ENCODE results near the gene CKS2.
"Not testable (repeated sequence)": the region's sequence is repeated elsewhere in the genome, so short reads cannot be mapped to it uniquely, and the experiment has no call there.

Gene CKS2

DNA sequence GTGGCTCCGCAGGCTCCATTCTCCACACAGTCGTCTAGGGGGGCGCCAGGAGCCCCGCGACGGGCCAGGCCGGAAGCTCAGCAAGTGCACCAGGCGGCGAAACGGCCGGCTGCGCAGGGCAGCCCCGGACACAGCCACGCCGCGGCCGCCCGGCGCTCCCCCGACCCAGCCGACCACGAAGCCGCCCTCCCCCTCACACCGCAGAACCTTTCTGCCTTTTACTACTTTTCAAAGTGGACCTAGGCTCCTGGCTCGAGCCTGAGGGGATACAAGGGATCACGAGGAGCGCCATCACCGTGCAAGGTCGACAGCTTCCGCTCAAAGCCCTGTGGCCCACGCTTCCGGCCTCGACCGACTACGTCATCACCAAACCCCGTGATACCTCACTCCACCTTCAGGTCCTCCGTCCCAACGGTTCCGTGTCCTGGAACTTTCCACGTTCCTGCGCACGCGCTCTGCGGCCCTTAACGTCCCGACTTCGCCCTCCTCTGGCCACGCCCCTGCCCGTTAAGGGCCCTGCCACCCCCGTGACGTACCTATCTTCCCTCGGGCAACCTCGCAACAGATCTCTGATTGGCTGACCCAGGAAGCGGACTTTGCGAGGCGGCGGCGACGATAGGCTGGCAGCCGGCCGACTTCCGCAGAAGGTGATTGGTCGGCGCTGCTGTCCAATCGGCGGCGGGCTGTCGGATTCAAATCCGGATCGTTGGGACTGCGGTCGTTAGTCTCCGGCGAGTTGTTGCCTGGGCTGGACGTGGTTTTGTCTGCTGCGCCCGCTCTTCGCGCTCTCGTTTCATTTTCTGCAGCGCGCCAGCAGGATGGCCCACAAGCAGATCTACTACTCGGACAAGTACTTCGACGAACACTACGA, at the start of gene CKS2:
Gene CKS2 (plus strand): TSS at position 721 of the 871 bp plus-strand sequence. CDS start 98 bp downstream, at position 819.
- H3K4me1 Mint-ChIP-seq, result peaks cover 30% of the 10 kb centered on the region
- peak within 1 kb of the TSS; percentile 97 for H3K27ac Mint-ChIP-seq
- H3K9me3 Mint-ChIP-seq, result no peaks in the 10 kb centered on the region
- H3K36me3 Mint-ChIP-seq, result peaks cover 3% of the 10 kb centered on the region
- H3K27me3 Mint-ChIP-seq, result no peaks in the 10 kb centered on the region
- H3K4me3 Mint-ChIP-seq, result peak within 1 kb of the TSS; percentile 90

- Mint-ChIP-seq H3K36me3 (peaks cover 17% of the 10 kb centered on the region), H3K4me3 (no peak overlapping the region), H3K27ac (no peak overlapping the region)
Measured at GRCh38 chr9:89273528-89274279, 37.3 kb upstream of the CKS2 start.

GRCh38 chr9:89274838-89275237, 36.2 kb upstream of the CKS2 start:
- H3K27ac Mint-ChIP-seq, result no peak overlapping the region
- H3K9me3 Mint-ChIP-seq, result peaks cover 20% of the 10 kb centered on the region
- no peak overlapping the region for H3K4me3 Mint-ChIP-seq
- H3K4me1 Mint-ChIP-seq, result peaks cover 20% of the 10 kb centered on the region
- H3K36me3 Mint-ChIP-seq, result peaks cover 17% of the 10 kb centered on the region
- H3K27me3 Mint-ChIP-seq, result peaks cover 6% of the 10 kb centered on the region

More at GRCh38 chr9:89273528-89274279, 37.3 kb upstream of the CKS2 start:
- peaks cover 6% of the 10 kb centered on the region for H3K27me3 Mint-ChIP-seq
- H3K4me1 Mint-ChIP-seq, result peaks cover 15% of the 10 kb centered on the region
- peaks cover 20% of the 10 kb centered on the region for H3K9me3 Mint-ChIP-seq

GRCh38 chr9:89276040-89276439, 35.0 kb upstream of the CKS2 start:
- Mint-ChIP-seq H3K27ac (peak overlapping the region; percentile 53), H3K9me3 (peaks cover 20% of the 10 kb centered on the region), H3K36me3 (peaks cover 15% of the 10 kb centered on the region), H3K4me1 (peaks cover 20% of the 10 kb centered on the region)
- not testable (repeated sequence) for H3K27me3 Mint-ChIP-seq, H3K4me3 Mint-ChIP-seq

- H3K36me3 Mint-ChIP-seq, result peaks cover 11% of the 10 kb centered on the region
- no peak overlapping the region for H3K4me3 Mint-ChIP-seq
- H3K27me3 Mint-ChIP-seq, result peaks cover 2% of the 10 kb centered on the region
- H3K9me3 Mint-ChIP-seq, result peaks cover 14% of the 10 kb centered on the region
- H3K27ac Mint-ChIP-seq, result no peak overlapping the region
- peaks cover 20% of the 10 kb centered on the region for H3K4me1 Mint-ChIP-seq
Measured at GRCh38 chr9:89277043-89277442, 34.0 kb upstream of the CKS2 start.

DNA sequence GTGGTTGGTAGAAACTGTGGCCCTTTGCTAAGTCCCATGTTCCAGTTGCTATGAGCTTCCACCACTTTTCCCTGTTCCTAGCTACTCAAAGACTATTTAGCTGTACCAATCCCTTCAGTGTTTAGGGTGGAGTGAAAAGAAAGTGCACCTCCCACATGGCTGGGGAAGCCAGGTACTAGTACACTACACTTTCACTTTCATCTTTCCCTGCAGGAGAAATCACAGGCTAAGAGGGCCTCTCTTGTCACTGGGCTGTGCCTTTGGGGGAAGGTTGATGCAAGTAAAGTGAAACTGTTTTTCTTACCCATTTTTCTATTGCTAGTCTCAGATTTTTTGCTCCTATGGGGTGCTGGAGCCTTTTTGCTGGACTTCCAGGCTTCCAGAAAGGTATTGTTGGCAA, 33.5 kb upstream of the CKS2 start:
- Mint-ChIP-seq H3K36me3 (peaks cover 11% of the 10 kb centered on the region), H3K4me1 (peaks cover 20% of the 10 kb centered on the region), H3K27me3 (peaks cover 2% of the 10 kb centered on the region), H3K4me3 (no peak overlapping the region), H3K27ac (no peak overlapping the region), H3K9me3 (peaks cover 13% of the 10 kb centered on the region)

DNA sequence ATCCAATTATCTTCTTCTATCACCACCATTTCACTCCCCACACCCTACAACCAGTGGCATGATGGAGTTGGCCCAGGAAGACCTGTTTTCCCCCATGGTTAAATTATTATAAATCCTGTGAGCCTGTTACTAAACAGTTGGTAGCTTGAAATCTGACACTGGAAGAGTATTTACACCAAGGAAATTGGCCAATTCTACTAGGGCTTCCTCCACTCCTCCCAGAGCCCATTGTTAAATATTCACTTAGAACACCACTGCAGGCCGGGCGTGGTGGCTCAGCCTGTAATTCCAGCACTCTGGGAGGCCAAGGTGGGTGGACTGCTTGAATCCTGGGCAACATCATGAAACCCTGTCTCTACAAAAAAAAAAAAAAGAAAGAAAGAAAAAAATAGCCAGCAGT, 32.4 kb upstream of the CKS2 start:
- H3K4me3 Mint-ChIP-seq, result no peak overlapping the region
- H3K27ac Mint-ChIP-seq, result no peak overlapping the region
- peaks cover 6% of the 10 kb centered on the region for H3K9me3 Mint-ChIP-seq
- H3K4me1 Mint-ChIP-seq, result peaks cover 20% of the 10 kb centered on the region
- H3K27me3 Mint-ChIP-seq, result no peaks in the 10 kb centered on the region
- H3K36me3 Mint-ChIP-seq, result peaks cover 6% of the 10 kb centered on the region

DNA sequence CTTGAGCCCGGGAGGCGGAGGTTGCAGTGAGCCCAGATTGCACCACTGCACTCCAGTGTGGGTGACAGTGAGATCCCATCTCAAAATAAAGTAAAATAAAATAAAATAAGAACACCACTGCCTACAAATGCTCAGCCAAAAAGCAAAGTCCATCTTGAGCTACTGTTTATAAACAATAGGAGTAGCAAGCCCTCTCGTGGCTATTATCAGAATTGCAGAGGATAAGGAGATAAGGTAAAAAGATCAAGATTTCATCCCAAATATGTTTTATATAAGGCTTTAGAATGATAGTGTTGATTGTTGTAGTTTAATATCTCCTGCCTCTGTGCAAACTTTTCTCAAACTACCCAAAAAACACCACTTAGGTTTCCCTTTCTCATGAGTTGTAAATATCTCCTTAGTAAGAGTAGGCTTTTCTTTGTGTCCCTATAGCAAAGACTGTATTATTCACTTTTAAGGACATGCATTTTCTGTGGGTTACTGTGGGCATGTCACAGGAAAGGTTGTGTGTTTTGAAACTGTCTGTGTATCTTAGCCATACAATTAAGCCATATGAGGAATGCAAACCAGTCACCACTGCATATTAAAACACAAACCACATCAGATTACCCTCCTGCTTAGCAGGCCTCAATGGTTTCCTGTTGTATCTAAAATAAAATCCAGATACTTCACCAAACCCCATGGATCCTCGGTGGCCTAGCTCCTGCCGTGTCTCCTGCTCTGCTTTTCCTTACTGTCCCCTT, 31.8 kb upstream of the CKS2 start:
- Mint-ChIP-seq H3K9me3 (peaks cover 6% of the 10 kb centered on the region), H3K36me3 (peaks cover 3% of the 10 kb centered on the region), H3K27ac (no peak overlapping the region), H3K4me3 (no peak overlapping the region), H3K4me1 (peaks cover 20% of the 10 kb centered on the region), H3K27me3 (no peaks in the 10 kb centered on the region)

- Mint-ChIP-seq H3K27me3 (no peaks in the 10 kb centered on the region), H3K4me3 (no peak overlapping the region), H3K9me3 (peaks cover 6% of the 10 kb centered on the region), H3K27ac (no peak overlapping the region), H3K36me3 (no peaks in the 10 kb centered on the region), H3K4me1 (peaks cover 20% of the 10 kb centered on the region)
Measured at GRCh38 chr9:89281106-89281505, 29.9 kb upstream of the CKS2 start.

DNA sequence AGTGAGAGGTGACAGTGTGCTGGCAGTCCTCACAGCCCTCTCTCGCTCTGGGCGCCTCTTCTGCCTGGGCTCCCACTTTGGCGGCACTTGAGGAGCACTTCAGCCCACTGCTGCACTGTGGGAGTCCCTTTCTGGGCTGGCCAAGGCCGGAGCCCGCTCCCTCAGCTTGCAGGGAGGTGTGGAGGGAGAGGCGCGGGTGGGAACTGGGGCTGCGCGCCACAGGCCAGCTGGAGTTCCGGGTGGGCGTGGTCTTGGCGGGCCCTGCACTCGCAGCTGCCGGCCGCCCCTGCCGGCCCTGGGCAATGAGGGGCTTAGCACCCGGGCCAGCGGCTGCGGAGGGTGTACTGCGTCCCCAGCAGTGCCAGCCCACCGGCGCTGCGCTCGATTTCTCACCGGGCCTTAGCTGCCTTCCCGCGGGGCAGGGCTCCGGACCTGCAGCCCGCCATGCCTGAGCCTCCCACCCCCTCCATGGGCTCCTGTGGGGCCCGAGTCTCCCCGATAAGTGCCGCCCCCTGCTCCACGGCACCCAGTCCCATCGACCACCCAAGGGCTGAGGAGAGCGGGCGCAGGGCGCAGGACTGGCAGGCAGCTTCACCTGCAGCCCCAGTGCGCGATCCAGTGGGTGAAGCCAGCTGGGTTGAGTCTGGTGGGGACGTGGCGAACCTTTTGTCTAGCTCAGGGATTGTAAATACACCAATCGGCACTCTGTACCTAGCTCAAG, 28.6 kb upstream of the CKS2 start:
- peak overlapping the region; percentile 20 for H3K4me3 Mint-ChIP-seq
- not testable (repeated sequence) for H3K4me1 Mint-ChIP-seq, H3K27me3 Mint-ChIP-seq, H3K36me3 Mint-ChIP-seq, H3K27ac Mint-ChIP-seq, H3K9me3 Mint-ChIP-seq

GRCh38 chr9:89284076-89284475, 26.9 kb upstream of the CKS2 start:
- no peak overlapping the region for H3K27ac Mint-ChIP-seq

GRCh38 chr9:89291741-89292140, 19.3 kb upstream of the CKS2 start:
- Mint-ChIP-seq H3K27me3 (no peaks in the 10 kb centered on the region), H3K36me3 (peaks cover 8% of the 10 kb centered on the region), H3K9me3 (no peaks in the 10 kb centered on the region), H3K4me3 (no peak overlapping the region), H3K27ac (no peak overlapping the region), H3K4me1 (no peaks in the 10 kb centered on the region)

More at GRCh38 chr9:89284076-89284475, 26.9 kb upstream of the CKS2 start:
- H3K4me1 Mint-ChIP-seq, result peaks cover 3% of the 10 kb centered on the region
- H3K4me3 Mint-ChIP-seq, result no peak overlapping the region
- H3K27me3 Mint-ChIP-seq, result no peaks in the 10 kb centered on the region
- no peaks in the 10 kb centered on the region for H3K9me3 Mint-ChIP-seq
- H3K36me3 Mint-ChIP-seq, result peaks cover 4% of the 10 kb centered on the region

- no peak overlapping the region for H3K4me3 Mint-ChIP-seq
- no peaks in the 10 kb centered on the region for H3K9me3 Mint-ChIP-seq
- H3K27ac Mint-ChIP-seq, result no peak overlapping the region
- H3K27me3 Mint-ChIP-seq, result no peaks in the 10 kb centered on the region
- H3K4me1 Mint-ChIP-seq, result no peaks in the 10 kb centered on the region
- H3K36me3 Mint-ChIP-seq, result peaks cover 6% of the 10 kb centered on the region
Measured at GRCh38 chr9:89293014-89293413, 18.0 kb upstream of the CKS2 start.

DNA sequence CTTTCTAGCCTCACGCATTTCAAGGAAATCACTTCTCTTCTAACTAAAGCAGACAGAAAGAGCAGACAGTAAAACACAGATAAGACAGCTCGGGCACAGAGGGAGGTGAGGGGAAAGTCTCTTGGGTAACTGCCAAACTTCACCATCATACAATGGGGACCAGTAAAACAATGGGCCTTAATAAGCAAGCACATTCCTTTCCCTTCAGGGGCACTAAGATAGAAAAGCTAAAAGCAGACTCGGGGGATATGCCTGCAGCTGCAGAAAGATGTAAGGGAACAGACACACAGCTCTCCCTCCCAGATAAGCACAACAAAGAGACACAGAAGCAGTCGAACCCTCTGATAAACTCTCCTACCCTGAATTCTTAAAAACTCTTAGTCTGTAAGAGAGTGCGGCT, 15.6 kb upstream of the CKS2 start:
- no peaks in the 10 kb centered on the region for H3K9me3 Mint-ChIP-seq
- no peaks in the 10 kb centered on the region for H3K27me3 Mint-ChIP-seq
- H3K4me3 Mint-ChIP-seq, result no peak overlapping the region
- no peak overlapping the region for H3K27ac Mint-ChIP-seq
- H3K36me3 Mint-ChIP-seq, result peaks cover 8% of the 10 kb centered on the region
- no peaks in the 10 kb centered on the region for H3K4me1 Mint-ChIP-seq

GRCh38 chr9:89301996-89302395, 9.0 kb upstream of the CKS2 start:
- H3K27ac Mint-ChIP-seq, H3K27me3 Mint-ChIP-seq, H3K36me3 Mint-ChIP-seq, H3K4me3 Mint-ChIP-seq, H3K9me3 Mint-ChIP-seq, H3K4me1 Mint-ChIP-seq: not testable (repeated sequence)
